ENCODE data around the gene ACP1.
A peak's percentile ranks its signal among the peaks of the same experiment; 100 is the strongest.

Gene ACP1

GRCh38 chr2:281381-281780 is 16.6 kb downstream of the ACP1 start:
- Mint-ChIP-seq H3K36me3 (ENCODE audit: low read depth) (peaks cover 14% of the 10 kb centered on the region), H3K4me3 (no peak overlapping the region), H3K9me3 (no peaks in the 10 kb centered on the region), H3K27ac (no peak overlapping the region), H3K4me1 (ENCODE audit: low read depth) (no peaks in the 10 kb centered on the region), H3K27me3 (ENCODE audit: low read depth) (peaks cover 15% of the 10 kb centered on the region)

GRCh38 chr2:282371-283263 is 17.9 kb downstream of the ACP1 start:
- no peaks in the 10 kb centered on the region for H3K9me3 Mint-ChIP-seq
- H3K4me3 Mint-ChIP-seq = no peak overlapping the region
- no peaks in the 10 kb centered on the region for H3K4me1 Mint-ChIP-seq (ENCODE audit: low read depth)
- peaks cover 24% of the 10 kb centered on the region for H3K27me3 Mint-ChIP-seq (ENCODE audit: low read depth)
- no peak overlapping the region for H3K27ac Mint-ChIP-seq
- H3K36me3 Mint-ChIP-seq (ENCODE audit: low read depth) = peaks cover 5% of the 10 kb centered on the region

- no peak overlapping the region for H3K27ac Mint-ChIP-seq
- H3K4me1 Mint-ChIP-seq (ENCODE audit: low read depth) = no peaks in the 10 kb centered on the region
- peaks cover 24% of the 10 kb centered on the region for H3K27me3 Mint-ChIP-seq (ENCODE audit: low read depth)
- H3K9me3 Mint-ChIP-seq = no peaks in the 10 kb centered on the region
- H3K36me3 Mint-ChIP-seq (ENCODE audit: low read depth) = peaks cover 2% of the 10 kb centered on the region
- no peak overlapping the region for H3K4me3 Mint-ChIP-seq
These were observed 19.4 kb downstream of the ACP1 start for GRCh38 chr2:283996-284794.

- peaks cover 2% of the 10 kb centered on the region for H3K36me3 Mint-ChIP-seq (ENCODE audit: low read depth)
These were observed 20.2 kb downstream of the ACP1 start for GRCh38 chr2:284896-285492.

GRCh38 chr2:285531-285930 is 20.8 kb downstream of the ACP1 start:
- Mint-ChIP-seq H3K36me3 (ENCODE audit: low read depth) (peaks cover 2% of the 10 kb centered on the region), H3K27ac (no peak overlapping the region), H3K4me3 (no peak overlapping the region), H3K9me3 (no peaks in the 10 kb centered on the region), H3K4me1 (ENCODE audit: low read depth) (no peaks in the 10 kb centered on the region), H3K27me3 (ENCODE audit: low read depth) (peaks cover 36% of the 10 kb centered on the region)

More at GRCh38 chr2:284896-285492, 20.2 kb downstream of the ACP1 start:
- H3K4me3 Mint-ChIP-seq = no peak overlapping the region
- H3K27me3 Mint-ChIP-seq (ENCODE audit: low read depth) = peaks cover 30% of the 10 kb centered on the region
- no peaks in the 10 kb centered on the region for H3K9me3 Mint-ChIP-seq
- no peaks in the 10 kb centered on the region for H3K4me1 Mint-ChIP-seq (ENCODE audit: low read depth)
- no peak overlapping the region for H3K27ac Mint-ChIP-seq

GRCh38 chr2:286035-286434 is 21.3 kb downstream of the ACP1 start:
- Mint-ChIP-seq H3K36me3 (ENCODE audit: low read depth) (peaks cover 2% of the 10 kb centered on the region), H3K4me3 (peak overlapping the region; percentile 1), H3K27ac (no peak overlapping the region), H3K4me1 (ENCODE audit: low read depth) (no peaks in the 10 kb centered on the region), H3K27me3 (ENCODE audit: low read depth) (peaks cover 41% of the 10 kb centered on the region), H3K9me3 (no peaks in the 10 kb centered on the region)

- Mint-ChIP-seq H3K27ac (no peak overlapping the region), H3K4me1 (ENCODE audit: low read depth) (no peaks in the 10 kb centered on the region), H3K4me3 (no peak overlapping the region), H3K27me3 (ENCODE audit: low read depth) (peaks cover 45% of the 10 kb centered on the region), H3K36me3 (ENCODE audit: low read depth) (peaks cover 2% of the 10 kb centered on the region), H3K9me3 (no peaks in the 10 kb centered on the region)
These were observed 22.1 kb downstream of the ACP1 start for GRCh38 chr2:286774-287392.

- H3K27ac Mint-ChIP-seq = no peak overlapping the region
These were observed 22.7 kb downstream of the ACP1 start for GRCh38 chr2:287471-287885.

GRCh38 chr2:287911-288757 is 23.4 kb downstream of the ACP1 start, which contains the start of gene ALKAL2:
Gene ALKAL2 (minus strand): TSS chr2:288091. CDS start chr2:287835, 256 bp downstream.
- Mint-ChIP-seq H3K27me3 (ENCODE audit: low read depth) (peaks cover 52% of the 10 kb centered on the region), H3K36me3 (ENCODE audit: low read depth) (no peaks in the 10 kb centered on the region), H3K27ac (no peak within 1 kb of the TSS), H3K4me3 (no peak within 1 kb of the TSS), H3K4me1 (ENCODE audit: low read depth) (no peaks in the 10 kb centered on the region), H3K9me3 (no peaks in the 10 kb centered on the region)

More at GRCh38 chr2:287471-287885, 22.7 kb downstream of the ACP1 start:
- Mint-ChIP-seq H3K4me1 (ENCODE audit: low read depth) (no peaks in the 10 kb centered on the region), H3K27me3 (ENCODE audit: low read depth) (peaks cover 50% of the 10 kb centered on the region), H3K36me3 (ENCODE audit: low read depth) (peaks cover under 1% of the 10 kb centered on the region), H3K9me3 (no peaks in the 10 kb centered on the region), H3K4me3 (no peak overlapping the region)

GRCh38 chr2:288758-289361 is 24.1 kb downstream of the ACP1 start:
- H3K4me3 Mint-ChIP-seq = no peak overlapping the region
- H3K27ac Mint-ChIP-seq = no peak overlapping the region
- no peaks in the 10 kb centered on the region for H3K9me3 Mint-ChIP-seq
- no peaks in the 10 kb centered on the region for H3K36me3 Mint-ChIP-seq (ENCODE audit: low read depth)
- peaks cover 52% of the 10 kb centered on the region for H3K27me3 Mint-ChIP-seq (ENCODE audit: low read depth)
- H3K4me1 Mint-ChIP-seq (ENCODE audit: low read depth) = no peaks in the 10 kb centered on the region

GRCh38 chr2:289362-290089 is 24.8 kb downstream of the ACP1 start:
- Mint-ChIP-seq H3K4me1 (ENCODE audit: low read depth) (no peaks in the 10 kb centered on the region), H3K27me3 (ENCODE audit: low read depth) (peaks cover 52% of the 10 kb centered on the region), H3K27ac (no peak overlapping the region), H3K4me3 (peak overlapping the region; percentile 53), H3K36me3 (ENCODE audit: low read depth) (no peaks in the 10 kb centered on the region), H3K9me3 (no peaks in the 10 kb centered on the region)

- H3K27ac Mint-ChIP-seq = no peak overlapping the region
- no peaks in the 10 kb centered on the region for H3K36me3 Mint-ChIP-seq (ENCODE audit: low read depth)
- no peaks in the 10 kb centered on the region for H3K9me3 Mint-ChIP-seq
- peaks cover 49% of the 10 kb centered on the region for H3K27me3 Mint-ChIP-seq (ENCODE audit: low read depth)
- no peaks in the 10 kb centered on the region for H3K4me1 Mint-ChIP-seq (ENCODE audit: low read depth)
- peak overlapping the region; percentile 53 for H3K4me3 Mint-ChIP-seq
These were observed 25.5 kb downstream of the ACP1 start for GRCh38 chr2:290090-290722.

Measured in T-helper 1 cell treated with Interleukin-12 subunit alpha and Interleukin-12 subunit beta and Interleukin-4 antibody, amounts not matched to agents 30 μg/mL and 1 μg/mL, for 36 hours (primary cell).